H1 (cell line): ENCODE measurements around the gene NECAB3. TPM values are rescaled to one million over a fixed set of nuclear protein-coding genes. Genes with fewer than 3 reads are reported as not detected.

Experiments
- CTCF ChIA-PET: fragments of 300-600 bp; sonication (Branson Sonifier 250); formaldehyde crosslinking; loops from one replicate; lab custom pipeline; 2021; ENCODE audit not compliant: partially characterized antibody; lab: Charles Lee
- POLR2A ChIA-PET: fragments of 300-600 bp; sonication (Branson Sonifier 250); formaldehyde crosslinking; loops from one replicate; lab custom pipeline; 2021; ENCODE audit warnings: inconsistent platforms; ENCODE audit not compliant: partially characterized antibody; lab: Charles Lee
- DNase-seq, 2 experiments: peaks; one replicate each; pipeline versions ENCODE4 v3.0.0 to v3.0.0-alpha.2; 2010 to 2022; ENCODE audit warnings: low spot score in 2 of 2, low read depth in 1 of 2, mixed read lengths in 1 of 2
- FAIRE-seq: peaks from 2 replicates; lab custom pipeline; 2011; peaks lifted over from hg19 to GRCh38; lab: Jason Lieb, UNC
- H2AFZ ChIP-seq: 2 replicates; pipeline ENCODE4 v1.8.1; 2012; ENCODE audit warnings: low read length, inconsistent platforms
- H2AK5ac ChIP-seq: 2 replicates; pipeline ENCODE4 v1.6.1; 2013; ENCODE audit warnings: low read depth, low read length
- H2BK120ac ChIP-seq: replicated peaks from 2 replicates; pipeline ENCODE3; 2013; ENCODE audit warnings: low read depth, low read length, inconsistent platforms
- H2BK12ac ChIP-seq: 2 replicates; pipeline ENCODE4 v1.6.1; 2013; ENCODE audit warnings: low read depth, low read length
- H2BK15ac ChIP-seq: 2 replicates; pipeline ENCODE4 v1.6.1; 2013; ENCODE audit warnings: low read length
- H2BK20ac ChIP-seq: 2 replicates; pipeline ENCODE4 v1.6.1; 2013; ENCODE audit warnings: low read length
- H2BK5ac ChIP-seq: 2 replicates; pipeline ENCODE4 v1.6.1; 2013; ENCODE audit warnings: low read depth, low read length
- H3K14ac ChIP-seq: 2 replicates; pipeline ENCODE4 v1.6.1; 2013; ENCODE audit warnings: inconsistent platforms; ENCODE audit not compliant: insufficient read length
- H3K18ac ChIP-seq: 2 replicates; pipeline ENCODE4 v1.6.1; 2013; ENCODE audit warnings: low read length; ENCODE audit errors: extremely low read depth
- H3K23ac ChIP-seq: 2 replicates; pipeline ENCODE4 v1.6.1; 2013; ENCODE audit warnings: inconsistent platforms; ENCODE audit not compliant: insufficient read length
- H3K23me2 ChIP-seq: 2 replicates; pipeline ENCODE4 v1.6.1; 2013; ENCODE audit warnings: low read depth, low read length
- H3K27ac ChIP-seq: 2 replicates; pipeline ENCODE4 v1.6.1; 2011; ENCODE audit warnings: low read depth, low read length, inconsistent platforms
- H3K27me3 ChIP-seq, 4 experiments: replicated peaks in 1 of 4; 1 replicate in 1 of 4; 2 replicates in 3 of 4; pipeline versions ENCODE4 v1.6.1 to v1.8.1; 2011 to 2013; ENCODE audit warnings: low read length in 3 of 4, mild to moderate bottlenecking in 3 of 4, inconsistent platforms in 2 of 4, mixed read lengths in 2 of 4, moderate library complexity in 1 of 4; ENCODE audit not compliant: control insufficient read depth in 3 of 4, insufficient read depth in 3 of 4; ENCODE audit errors: extremely low read depth in 1 of 4
- H3K36me3 ChIP-seq, 4 experiments: 2 replicates each; pipeline versions ENCODE4 v1.6.1 to v1.8.1; 2011 to 2013; ENCODE audit warnings: mild to moderate bottlenecking in 4 of 4, low read length in 3 of 4, moderate library complexity in 2 of 4, control low read depth in 1 of 4, inconsistent platforms in 1 of 4; ENCODE audit not compliant: insufficient read depth in 4 of 4, control insufficient read depth in 2 of 4
- H3K4ac ChIP-seq: replicated peaks from 2 replicates; pipeline ENCODE3; 2013; ENCODE audit warnings: low read length, low read depth, mixed read lengths, inconsistent platforms; ENCODE audit not compliant: insufficient read length
- H3K4me1 ChIP-seq, 4 experiments: replicated peaks in 1 of 4; 1 replicate in 1 of 4; 2 replicates in 3 of 4; pipeline versions ENCODE4 v1.6.1 to v1.8.1; 2011 to 2013; ENCODE audit warnings: low read length in 3 of 4, inconsistent platforms in 2 of 4, mixed read lengths in 1 of 4; ENCODE audit not compliant: insufficient read depth in 4 of 4, control insufficient read depth in 3 of 4
- H3K4me2 ChIP-seq, 2 experiments: 2 replicates each; pipeline versions ENCODE4 v1.6.1 to v1.8.1; 2011 to 2013; ENCODE audit warnings: low read depth in 2 of 2, low read length in 2 of 2, control low read depth in 1 of 2, inconsistent platforms in 1 of 2, mild to moderate bottlenecking in 1 of 2; ENCODE audit not compliant: insufficient read depth in 1 of 2
- H3K4me3 ChIP-seq, 4 experiments: fragments of 200-600, 300-600 bp in 1 of 4; sonication (generic), shearing (Covaris generic), sonication (Bioruptor Twin) in 1 of 4; 2 replicates each; pipeline versions ENCODE4 v1.5.1 to v1.8.1; 2011 to 2016; ENCODE audit warnings: low read length in 4 of 4, low read depth in 3 of 4, control low read depth in 2 of 4, inconsistent platforms in 2 of 4, mild to moderate bottlenecking in 2 of 4, mixed read lengths in 1 of 4, moderate library complexity in 1 of 4; ENCODE audit not compliant: insufficient read depth in 2 of 4; ENCODE audit errors: extremely low read depth in 1 of 4
- H3K56ac ChIP-seq: replicated peaks from 2 replicates; pipeline ENCODE3; 2013; ENCODE audit warnings: low read depth, mild to moderate bottlenecking, mixed read lengths, low read length, inconsistent platforms; ENCODE audit not compliant: insufficient read length
- H3K79me1 ChIP-seq: 2 replicates; pipeline ENCODE4 v1.6.1; 2013; ENCODE audit warnings: low read depth, low read length, control low read depth
- H3K79me2 ChIP-seq, 2 experiments: 2 replicates each; pipeline versions ENCODE4 v1.6.1 to v1.8.1; 2012 to 2013; ENCODE audit warnings: low read length in 2 of 2, mild to moderate bottlenecking in 2 of 2, inconsistent platforms in 1 of 2; ENCODE audit not compliant: insufficient read depth in 2 of 2, control insufficient read depth in 1 of 2
- H3K9ac ChIP-seq, 4 experiments: replicated peaks in 1 of 4; 1 replicate in 1 of 4; 2 replicates in 3 of 4; pipeline versions ENCODE4 v1.6.1 to v1.8.1; 2011 to 2013; ENCODE audit warnings: low read depth in 3 of 4, low read length in 3 of 4, control low read depth in 2 of 4, mild to moderate bottlenecking in 2 of 4, moderate library complexity in 2 of 4, inconsistent platforms in 1 of 4; ENCODE audit errors: extremely low read depth in 1 of 4
- H3K9me3 ChIP-seq, 2 experiments: 2 replicates each; pipeline versions ENCODE4 v1.6.1 to v1.8.1; 2012 to 2013; ENCODE audit warnings: mild to moderate bottlenecking in 2 of 2, moderate library complexity in 2 of 2, control low read depth in 1 of 2, inconsistent platforms in 1 of 2, low read depth in 1 of 2, low read length in 1 of 2, mixed read lengths in 1 of 2; ENCODE audit not compliant: insufficient read depth in 2 of 2
- H4K20me1 ChIP-seq, 2 experiments: replicated peaks in 1 of 2; 2 replicates each; pipeline versions ENCODE3 to v1.8.1; 2011 to 2013; ENCODE audit warnings: inconsistent platforms in 2 of 2, low read length in 2 of 2, mild to moderate bottlenecking in 1 of 2; ENCODE audit not compliant: insufficient read depth in 2 of 2, control insufficient read depth in 1 of 2
- H4K5ac ChIP-seq: 2 replicates; pipeline ENCODE4 v1.6.1; 2013; ENCODE audit warnings: low read length, low read depth, mixed read lengths, inconsistent platforms; ENCODE audit not compliant: insufficient read length
- H4K8ac ChIP-seq: 2 replicates; pipeline ENCODE4 v1.8.0; 2013; ENCODE audit warnings: mild to moderate bottlenecking, moderate library complexity, low read length, inconsistent platforms; ENCODE audit not compliant: insufficient read depth; ENCODE audit errors: extremely low read depth
- H4K91ac ChIP-seq: replicated peaks from 2 replicates; pipeline ENCODE3; 2013; ENCODE audit warnings: low read length, mixed read lengths, inconsistent platforms; ENCODE audit not compliant: insufficient read length
- ASH2L ChIP-seq: fragments of 200-600, 300-600 bp; sonication (generic); IDR thresholded peaks from one replicate; pipeline ENCODE4 v1.7.1; 2017; ENCODE audit warnings: low read length
- BRCA1 ChIP-seq: IDR thresholded peaks from 2 replicates; pipeline ENCODE4 v1.6.1; 2012; ENCODE audit warnings: low read depth, low read length, improper control_type of control experiment
- CBX8 ChIP-seq: fragments of 300-800, 300-1000 bp; sonication (generic); IDR thresholded peaks from 2 replicates; pipeline ENCODE4 v1.7.1; 2016; ENCODE audit warnings: low read depth, low read length, borderline replicate concordance
- FOSL1 ChIP-seq: IDR thresholded peaks from 2 replicates; pipeline ENCODE4 v1.6.1; 2011; ENCODE audit warnings: mild to moderate bottlenecking, low read depth, low read length, moderate library complexity; ENCODE audit not compliant: insufficient read depth
- GABPA ChIP-seq: IDR thresholded peaks from 2 replicates; pipeline ENCODE4 v1.6.1; 2011; ENCODE audit warnings: mild to moderate bottlenecking, low read length, moderate library complexity, borderline replicate concordance; ENCODE audit not compliant: insufficient read depth
- JUN ChIP-seq: IDR thresholded peaks from 2 replicates; pipeline ENCODE4 v1.6.1; 2011; ENCODE audit warnings: low read depth, mild to moderate bottlenecking, improper control_type of control experiment, low read length
- POLR2A ChIP-seq, 2 experiments: IDR thresholded peaks; 1 replicate in 1 of 2; 2 replicates in 1 of 2; pipeline ENCODE4 v1.6.1; 2011; ENCODE audit warnings: low read depth in 2 of 2, low read length in 2 of 2, mild to moderate bottlenecking in 2 of 2; ENCODE audit errors: control extremely low read depth in 1 of 2
- SP1 ChIP-seq: IDR thresholded peaks from 2 replicates; pipeline ENCODE4 v1.6.1; 2011; ENCODE audit warnings: low read depth, low read length
- TEAD4 ChIP-seq: IDR thresholded peaks from 2 replicates; pipeline ENCODE4 v1.6.1; 2012; ENCODE audit warnings: low read depth, low read length, inconsistent platforms, mixed read lengths
- WGBS, 2 experiments: shearing (Covaris generic) in 1 of 2; methylation state at CpG; one replicate each; pipeline versions ENCODE4 v1.1.6 to v1.1.7; 2013 to 2015; ENCODE audit warnings: low lambda C conversion rate in 2 of 2, mixed read lengths in 2 of 2, inconsistent platforms in 1 of 2, low coverage in 1 of 2, missing lambda C conversion rate in 1 of 2; ENCODE audit not compliant: insufficient replicate concordance in 2 of 2, insufficient coverage in 1 of 2, insufficient read length in 1 of 2; ENCODE audit errors: extremely low coverage in 1 of 2, missing lambda C conversion rate in 1 of 2; 5-methylcytosine and 5-hydroxymethylcytosine counted together
- polyA plus RNA-seq, 7 experiments: library from polyadenylated mRNA; depleted of rRNA in 3 of 7; stranded (reverse) in 5 of 7; unstranded in 2 of 7; fragments of >200 nt in 5 of 7; fragments of 200-250 nt in 2 of 7; gene quantifications; 1 replicate in 5 of 7; 2 replicates in 1 of 7; 4 replicates in 1 of 7; pipeline versions ENCODE4 v1.2.1 to v1.2.3, GENCODE V29; 2011 to 2013; ENCODE audit warnings: missing spikeins in 2 of 7, mixed read lengths in 2 of 7
- total RNA-seq: library from RNA; stranded (reverse); fragmentation: NEBNext Ultra II Directional; extraction: Animal tissue kit (Norgen Biotek cat#: 25700); gene quantifications from 2 replicates; pipeline ENCODE4 v1.2.1, GENCODE V29; 2021
- TF ChIP-seq, protein P1 (sequence below): IDR thresholded peaks from 2 replicates; pipeline ENCODE4 v1.6.1; 2011; ENCODE audit warnings: low read length, improper control_type of control experiment
- TF ChIP-seq, protein P2 (sequence below): IDR thresholded peaks from 2 replicates; pipeline ENCODE4 v1.6.1; 2011; ENCODE audit warnings: low read depth, mild to moderate bottlenecking, low read length; ENCODE audit not compliant: insufficient read depth

NECAB3 gene
- total and polyA plus RNA-seq, 2 of the 8 experiments (the other 6 are each of a cell fraction or from before 2014, with no cell fraction given), result 20.5 to 46.2 TPM

DNA sequence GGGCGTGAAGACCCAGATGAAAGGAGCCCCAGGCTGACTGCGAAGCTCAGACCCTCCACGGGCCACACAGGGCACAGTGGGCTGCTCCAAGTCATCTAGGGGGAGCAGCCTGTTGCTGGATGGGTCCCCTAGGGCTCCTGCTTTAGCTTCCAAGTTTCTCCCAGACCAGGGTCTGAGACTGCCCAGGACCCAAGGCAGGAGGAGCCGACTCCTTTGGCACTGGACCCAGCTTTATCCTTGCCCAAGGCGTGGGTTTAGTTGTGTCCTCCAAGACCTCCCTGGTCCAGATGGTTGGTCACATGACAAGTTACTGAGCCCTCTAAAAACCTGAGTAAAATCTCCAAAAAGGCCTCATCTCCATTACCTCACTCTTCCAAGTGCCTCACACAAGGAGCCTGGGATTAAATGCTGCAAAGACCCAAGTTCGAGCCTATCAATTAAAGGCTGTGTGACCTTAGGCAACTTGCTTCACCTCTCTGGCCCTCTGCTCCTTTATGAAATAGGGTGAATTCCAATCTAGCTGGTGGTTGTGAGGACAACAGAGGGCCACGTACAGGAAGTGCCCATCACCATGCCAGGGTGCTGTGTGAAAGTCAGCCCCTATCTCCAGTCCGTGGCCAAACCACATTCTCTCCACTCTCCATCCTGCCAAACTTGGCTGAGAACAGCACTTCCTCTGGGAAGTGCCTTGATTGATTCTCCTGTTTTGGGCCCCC is 2.5 kb downstream of the NECAB3 start:
- Histone ChIP-seq H2BK15ac (no peak overlapping the region), H3K4me2 (no peak overlapping the region), H3K4me3 (no peak overlapping the region), H2AK5ac (no peak overlapping the region), H3K9me3 (peaks cover 0 to 5% of the 10 kb centered on the region in 2 experiments; a peak in 1 of 4 replicates), H2BK12ac (no peak overlapping the region), H3K27me3 (peaks cover 0 to 7% (median 3%) of the 10 kb centered on the region in 4 experiments; a peak in 3 of 7 replicates), H3K23me2 (peaks cover 23% of the 10 kb centered on the region), H3K79me2 (no peaks in the 10 kb centered on the region), H3K23ac (no peak overlapping the region), H2AFZ (no peak overlapping the region), H4K20me1 (peaks cover 0 to 27% of the 10 kb centered on the region in 2 experiments), H3K36me3 (peaks cover 4 to 16% (median 12%) of the 10 kb centered on the region in 4 experiments; a peak in 6 of 8 replicates), H2BK5ac (no peak overlapping the region), H3K9ac (no peak overlapping the region; a peak in 1 of 7 replicates), H2BK20ac (no peak overlapping the region), H3K4ac (no peak overlapping the region), H3K79me1 (no peaks in the 10 kb centered on the region; the same call in 1 of the 2 replicates), H3K14ac (no peak overlapping the region), H3K27ac (no peak overlapping the region), H4K8ac (peak overlapping the region; percentile 48; the same call in 1 of the 2 replicates), H3K56ac (no peak overlapping the region), H4K5ac (no peak overlapping the region), H3K18ac (no peak overlapping the region), H2BK120ac (no peak overlapping the region), H4K91ac (no peak overlapping the region), H3K4me1 (peaks cover 0 to 28% (median 14%) of the 10 kb centered on the region in 4 experiments; a peak in 5 of 7 replicates)
- no peak for FAIRE-seq
- ChIA-PET CTCF (interaction anchor here (0.6 to 1.7 kb wide), 7 partner anchors 8 to 409 kb away, joined by 3 to 6 read pairs (median 3); no protein-coding TSS in a partner anchor), POLR2A (interaction anchor here (0.5 to 17.9 kb wide), 6 partner anchors 4 to 256 kb away, joined by 3 to 245 read pairs (median 4); partner anchors contain the start of genes ACTL10, C20orf144 and NECAB3)
- DNase-seq, result no peak
- WGBS, 2 experiments, result 94% methylated on average over 8 of the region's 8 CpGs; no CpG with 5 or more reads in 1 of the 2 experiments
- TF ChIP-seq, protein P1, sequence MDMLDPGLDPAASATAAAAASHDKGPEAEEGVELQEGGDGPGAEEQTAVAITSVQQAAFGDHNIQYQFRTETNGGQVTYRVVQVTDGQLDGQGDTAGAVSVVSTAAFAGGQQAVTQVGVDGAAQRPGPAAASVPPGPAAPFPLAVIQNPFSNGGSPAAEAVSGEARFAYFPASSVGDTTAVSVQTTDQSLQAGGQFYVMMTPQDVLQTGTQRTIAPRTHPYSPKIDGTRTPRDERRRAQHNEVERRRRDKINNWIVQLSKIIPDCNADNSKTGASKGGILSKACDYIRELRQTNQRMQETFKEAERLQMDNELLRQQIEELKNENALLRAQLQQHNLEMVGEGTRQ, result no peak
- TF ChIP-seq BRCA1 (no peak), CBX8 (no peak), FOSL1 (no peak), SP1 (no peak), TEAD4 (no peak), POLR2A (IDR thresholded peaks at IDR 0.05; ENCODE audit: control extremely low read depth in 1 of 2, low read depth in 2 of 2, low read length in 2 of 2) (no peak), GABPA (no peak), JUN (no peak), ASH2L (no peak)
- TF ChIP-seq, protein P2, sequence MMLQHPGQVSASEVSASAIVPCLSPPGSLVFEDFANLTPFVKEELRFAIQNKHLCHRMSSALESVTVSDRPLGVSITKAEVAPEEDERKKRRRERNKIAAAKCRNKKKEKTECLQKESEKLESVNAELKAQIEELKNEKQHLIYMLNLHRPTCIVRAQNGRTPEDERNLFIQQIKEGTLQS, result no peak
